ENCODE data around the gene LSMEM2.
A peak's percentile ranks its signal among the peaks of the same experiment; 100 is the strongest.

LSMEM2 gene

DNA sequence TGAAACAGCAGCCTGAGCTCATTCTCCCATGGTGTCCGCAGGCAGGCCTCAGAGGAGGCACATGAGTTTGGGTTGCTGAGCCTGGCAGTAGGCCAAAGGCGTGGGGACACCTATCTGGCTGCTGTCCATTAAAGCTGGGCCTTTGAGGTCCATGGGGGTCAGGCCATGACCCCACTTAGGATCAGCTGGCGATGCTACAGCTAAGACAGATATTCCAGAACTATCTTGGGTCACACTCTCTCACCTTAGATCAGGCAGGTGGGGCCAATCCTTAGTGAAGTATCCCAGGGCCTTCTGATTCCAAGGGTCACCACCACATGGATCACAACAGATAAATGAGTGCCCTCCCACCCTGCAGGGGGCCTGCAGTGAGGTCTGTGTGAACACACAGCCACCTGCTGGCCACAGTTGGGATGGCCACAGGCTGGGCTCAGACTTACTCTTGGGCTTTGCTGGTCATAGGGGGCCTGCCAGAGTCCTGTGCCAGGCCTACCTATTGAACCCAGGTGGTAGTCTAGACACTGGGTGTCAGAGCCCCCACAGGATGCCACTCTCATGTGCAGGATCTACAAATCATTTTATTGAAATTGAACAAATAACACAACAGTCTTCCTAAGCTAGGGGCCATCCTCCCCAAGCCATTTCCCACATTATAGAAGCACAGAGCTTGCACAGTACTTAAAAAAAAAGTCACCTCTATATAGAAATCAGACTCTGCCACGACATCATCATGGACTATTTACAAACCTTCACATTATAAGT, 45.6 kb downstream of the LSMEM2 start:
- peak; percentile 47 for DNase-seq

DNA sequence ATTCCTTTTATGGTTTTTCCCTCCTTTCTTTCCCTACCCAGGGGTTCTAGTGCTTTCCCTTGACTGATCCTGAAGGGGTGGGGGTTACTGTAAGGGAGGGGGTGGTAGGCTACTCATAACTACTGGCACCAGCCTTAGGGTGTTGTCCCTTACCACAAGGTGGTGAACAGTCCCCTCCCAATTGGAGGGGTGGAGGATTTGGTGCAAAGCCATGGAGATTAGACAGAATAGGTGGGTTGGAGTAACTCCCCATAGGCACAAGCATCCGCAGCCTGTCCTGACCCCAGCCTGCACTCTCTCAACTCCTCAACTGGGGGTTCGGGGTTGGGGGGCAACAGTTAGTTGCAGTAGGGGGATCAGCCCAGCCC, 46.2 kb downstream of the LSMEM2 start:
- DNase-seq: no peak

DNA sequence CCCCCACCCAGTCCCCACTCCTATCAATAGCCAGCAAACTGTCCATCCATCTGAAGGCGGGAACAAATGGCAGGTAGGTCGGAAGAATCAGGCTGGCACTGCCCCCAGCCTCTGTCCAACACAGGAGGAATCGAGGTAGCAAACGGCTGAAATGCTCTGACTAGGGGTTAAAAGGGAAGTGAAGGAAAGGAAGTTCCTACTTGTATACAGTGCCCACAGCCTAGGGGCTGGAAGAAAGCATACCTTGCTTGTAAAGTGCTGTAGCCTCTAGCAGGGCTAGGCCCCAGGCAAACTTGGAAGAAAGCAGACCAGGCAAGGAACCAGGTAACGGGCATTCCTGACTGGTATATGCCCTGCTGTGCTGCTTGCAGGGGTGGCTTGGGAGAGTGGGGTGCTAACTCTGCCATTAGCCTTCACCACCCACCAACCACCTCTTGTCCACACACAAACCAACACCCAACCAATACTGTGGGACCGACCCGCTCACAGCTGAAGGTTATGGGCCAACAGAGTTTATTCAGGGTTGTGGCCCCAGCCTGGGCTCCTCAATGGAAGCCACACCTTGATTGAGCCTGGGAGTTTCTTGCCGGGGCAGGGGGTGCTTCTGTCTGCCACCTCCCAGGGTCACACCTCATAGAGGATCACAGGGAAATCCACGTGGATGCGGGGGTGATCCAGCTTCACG, 46.8 kb downstream of the LSMEM2 start:
- DNase-seq: no peak

DNA sequence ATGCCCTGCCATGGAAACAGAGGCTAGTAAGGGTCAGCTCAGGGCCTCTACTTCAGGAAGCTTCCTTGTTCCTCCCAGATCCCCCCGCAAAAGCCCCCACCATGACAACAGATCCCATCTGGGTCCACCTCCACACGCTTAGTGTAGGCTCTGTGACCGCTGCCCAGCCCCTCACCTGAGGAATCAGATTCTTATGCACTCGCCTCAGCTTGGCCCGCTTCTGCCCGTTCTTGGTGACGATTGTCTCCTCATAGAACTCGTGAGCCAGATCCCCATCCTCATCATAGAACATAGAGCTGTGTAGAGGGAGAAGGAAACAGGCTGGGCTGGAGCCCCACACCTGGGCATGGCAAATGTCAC, 47.3 kb downstream of the LSMEM2 start:
- no peak for DNase-seq

- no peak for DNase-seq
Measured at GRCh38 chr3:50327129-50327528, 48.2 kb downstream of the LSMEM2 start.

GRCh38 chr3:50327943-50328691, 49.2 kb downstream of the LSMEM2 start, which contains the start of gene TUSC2:
TUSC2 (minus strand) TSS chr3:50328223; CDS start chr3:50328099, 124 bp downstream.
- DNase-seq: peak; percentile 92

- DNase-seq: no peak
Measured at GRCh38 chr3:50330330-50330729, 51.4 kb downstream of the LSMEM2 start.

DNA sequence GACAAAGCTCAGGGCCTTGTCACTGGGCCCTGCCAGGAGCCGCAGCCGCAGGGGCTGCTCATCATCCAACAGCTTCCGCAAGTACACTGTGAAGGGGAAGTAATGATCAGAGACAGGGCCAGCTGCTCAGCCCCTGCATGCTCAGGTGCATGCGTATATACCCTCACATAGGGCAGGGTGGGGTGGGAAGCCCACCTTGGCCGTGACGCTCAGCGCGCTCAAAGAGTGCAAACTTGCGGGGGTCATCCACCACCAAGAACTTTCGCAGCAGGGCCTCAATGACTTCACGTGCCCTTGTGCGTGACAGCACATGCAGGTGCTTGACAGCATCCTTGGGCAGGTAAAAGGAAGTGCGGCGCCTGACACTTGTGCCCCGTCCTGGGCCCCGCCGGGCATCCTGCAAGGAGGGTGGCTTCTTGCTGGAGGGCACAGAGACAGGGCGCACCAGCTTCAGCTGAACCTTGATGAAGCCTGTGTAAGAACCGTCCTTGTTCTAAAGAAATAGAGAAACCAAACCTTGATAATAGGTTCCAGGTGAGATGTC, 52.5 kb downstream of the LSMEM2 start:
- DNase-seq: no peak

- DNase-seq: no peak
Measured at GRCh38 chr3:50333744-50334328, 54.9 kb downstream of the LSMEM2 start.

GRCh38 chr3:50334339-50335075, 55.6 kb downstream of the LSMEM2 start:
- no peak for DNase-seq

DNA sequence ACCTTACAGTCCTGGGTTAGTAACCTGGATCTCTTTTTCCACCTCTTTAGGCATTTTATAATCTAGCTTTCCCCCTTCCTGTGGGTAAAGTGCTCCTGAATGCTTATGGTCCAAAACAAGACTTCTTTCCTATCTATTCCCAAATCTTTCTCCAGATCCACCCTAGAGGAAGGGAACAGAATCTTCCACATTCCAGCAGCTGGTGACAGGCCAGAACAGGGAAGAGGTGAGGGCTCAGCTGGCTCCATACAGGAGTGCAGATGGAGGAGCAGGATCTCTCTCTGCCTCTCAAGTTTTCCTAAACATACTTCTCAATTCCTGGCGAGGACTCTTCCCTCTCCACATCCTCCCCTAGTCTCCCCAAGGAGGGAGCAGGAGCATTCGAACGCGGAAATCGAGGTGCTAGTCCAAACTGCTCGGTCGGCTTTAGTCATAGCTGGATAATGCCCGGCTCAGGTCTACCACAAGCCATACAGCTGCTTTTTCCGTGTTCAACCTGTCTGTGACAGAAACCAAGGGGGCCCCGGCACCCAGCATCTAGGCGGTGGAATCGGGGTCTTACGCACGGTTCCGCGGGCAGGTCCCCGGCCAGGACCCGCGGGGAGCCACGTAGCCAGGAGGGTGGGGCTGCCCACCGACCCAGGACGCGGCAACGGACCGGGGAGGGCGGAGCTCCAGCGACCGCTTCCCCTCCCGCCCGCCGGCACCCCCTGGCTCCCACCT, 57.7 kb downstream of the LSMEM2 start:
- no peak for DNase-seq

- DNase-seq: peak; percentile 89
Measured at GRCh38 chr3:50337175-50337861, 58.4 kb downstream of the LSMEM2 start.
